Duodenal mucosa (tissue), 2 donors: ENCODE results near the gene FAM219B.
"Not testable (repeated sequence)": the region's sequence is repeated elsewhere in the genome, so short reads cannot be mapped to it uniquely, and the experiment has no call there.

Experiments used
- H3K27ac ChIP-seq: one replicate; pipeline ENCODE4 v1.7.0; 2013; ENCODE audit warnings: low read depth, low read length
- H3K27me3 ChIP-seq, 2 donors: one replicate each; pipeline ENCODE4 v1.7.0; 2013; ENCODE audit warnings: low read length in 2 of 2, control low read depth in 1 of 2; ENCODE audit not compliant: insufficient read depth in 2 of 2, control insufficient read depth in 1 of 2
- H3K36me3 ChIP-seq, 2 donors: one replicate each; pipeline ENCODE4 v1.7.0; 2013; ENCODE audit warnings: low read length in 2 of 2, control low read depth in 1 of 2; ENCODE audit not compliant: insufficient read depth in 2 of 2, control insufficient read depth in 1 of 2
- H3K4me1 ChIP-seq, 2 donors: one replicate each; pipeline ENCODE4 v1.7.0; 2013; ENCODE audit warnings: low read length in 2 of 2, control low read depth in 1 of 2; ENCODE audit not compliant: insufficient read depth in 2 of 2, control insufficient read depth in 1 of 2
- H3K4me3 ChIP-seq, 2 donors: one replicate each; pipeline ENCODE4 v1.7.0; 2013; ENCODE audit warnings: low read length in 2 of 2, low read depth in 1 of 2
- H3K9ac ChIP-seq, 2 donors: one replicate each; pipeline ENCODE4 v1.7.0; 2013; ENCODE audit warnings: low read length in 2 of 2, low read depth in 1 of 2
- H3K9me3 ChIP-seq, 2 donors: one replicate each; pipeline ENCODE4 v1.7.0; 2013; ENCODE audit warnings: low read length in 2 of 2, control low read depth in 1 of 2; ENCODE audit not compliant: control insufficient read depth in 1 of 2

The FAM219B gene

DNA sequence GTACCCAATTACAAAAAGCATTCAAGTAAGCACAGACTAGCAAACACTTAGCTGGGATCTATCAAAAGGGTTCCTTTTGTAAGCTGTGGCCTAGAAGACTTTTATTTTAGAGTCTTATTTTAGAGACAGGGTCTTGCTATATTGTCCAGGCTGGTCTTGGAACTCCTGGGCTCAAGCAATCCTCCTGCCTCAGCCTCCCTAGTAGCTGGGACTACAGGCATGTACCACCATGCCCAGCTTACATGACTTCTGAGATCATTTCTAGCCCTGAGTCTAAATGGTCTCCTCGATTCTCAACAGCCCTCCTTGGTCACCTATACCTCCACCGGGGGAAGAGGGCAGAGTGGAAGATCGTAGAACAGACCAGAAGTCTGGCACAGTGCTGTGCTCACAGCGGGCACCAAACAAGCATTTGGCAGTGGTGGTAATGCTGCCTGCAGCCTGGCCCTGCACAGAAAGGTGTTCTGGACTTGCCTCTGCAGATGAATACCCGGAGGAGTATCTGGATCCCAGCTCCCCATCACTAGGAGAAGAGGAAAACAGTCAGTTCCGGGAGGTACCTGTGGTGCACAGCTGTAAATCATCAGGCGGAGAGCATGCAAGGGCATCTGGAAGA, 2.4 kb downstream of the FAM219B start:
- H3K4me3 ChIP-seq = no peak overlapping the region
- H3K4me1 ChIP-seq = peaks cover 25 to 26% of the 10 kb centered on the region in 2 donors
- peaks cover 35 to 49% of the 10 kb centered on the region in 2 donors for H3K36me3 ChIP-seq
- no peak overlapping the region for H3K27ac ChIP-seq
- H3K9me3 ChIP-seq = no peaks in the 10 kb centered on the region
- no peak overlapping the region for H3K9ac ChIP-seq
- H3K27me3 ChIP-seq = no peaks in the 10 kb centered on the region

DNA sequence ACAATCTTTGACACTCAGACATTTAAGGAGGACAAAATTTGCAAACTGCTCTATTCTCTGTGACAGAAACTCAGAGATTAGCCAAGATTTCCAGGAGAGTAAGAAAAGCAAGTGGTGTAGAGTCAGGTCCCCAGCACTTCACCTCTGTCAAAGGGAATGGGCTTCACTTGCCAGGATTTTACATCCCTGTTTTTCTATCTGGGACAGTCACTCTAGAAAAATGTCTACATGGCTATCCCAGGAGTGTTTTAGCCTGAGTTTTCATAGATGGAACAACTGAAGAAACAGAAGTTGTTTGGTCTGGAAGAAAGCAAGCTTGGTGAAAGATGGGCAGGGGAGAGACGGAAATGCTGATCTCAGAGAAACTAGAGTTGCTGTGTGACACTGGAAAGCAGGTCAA, 3.0 kb downstream of the FAM219B start:
- no peak overlapping the region for H3K4me3 ChIP-seq
- no peaks in the 10 kb centered on the region for H3K9me3 ChIP-seq
- H3K4me1 ChIP-seq = peaks cover 25 to 26% of the 10 kb centered on the region in 2 donors
- H3K36me3 ChIP-seq = peaks cover 35 to 55% of the 10 kb centered on the region in 2 donors
- no peaks in the 10 kb centered on the region for H3K27me3 ChIP-seq
- H3K27ac ChIP-seq = no peak overlapping the region
- H3K9ac ChIP-seq = no peak overlapping the region

DNA sequence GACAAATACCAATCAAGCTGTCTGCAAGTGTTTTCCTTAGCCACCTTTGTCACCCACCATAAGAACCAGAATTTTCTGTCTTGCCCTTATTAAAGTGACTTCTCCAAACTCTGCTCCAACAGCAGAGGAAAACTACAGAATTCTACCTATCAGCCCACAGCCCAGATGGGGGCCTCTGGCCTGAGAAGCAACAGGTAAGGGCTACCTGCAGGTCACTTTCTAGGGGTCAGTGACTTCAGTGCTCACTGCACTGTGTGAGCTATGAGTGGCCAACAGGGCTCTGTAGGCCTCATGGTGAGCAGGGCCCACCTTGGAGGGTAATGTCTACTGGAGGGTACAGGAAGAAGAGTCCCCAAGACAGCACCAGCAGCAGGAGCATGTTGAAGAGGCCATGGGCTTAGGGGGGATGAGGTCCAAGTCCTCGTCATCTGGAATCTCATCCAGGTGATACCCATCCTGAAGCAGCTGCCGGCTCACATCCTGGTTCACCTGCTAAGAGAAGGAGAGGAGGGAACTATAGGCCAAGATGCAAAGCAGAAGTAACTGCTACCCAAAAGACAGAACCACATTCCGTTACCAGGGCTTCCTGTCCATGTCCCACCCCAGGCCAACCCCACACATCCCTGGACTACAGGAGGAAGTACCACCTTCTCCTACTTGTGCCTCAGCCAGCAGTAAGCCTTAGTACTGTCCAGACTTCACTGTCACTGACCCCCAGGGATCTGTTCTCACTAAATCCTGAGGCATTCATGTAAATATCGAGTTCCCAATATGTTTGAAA, 4.2 kb downstream of the FAM219B start:
- H3K4me1 ChIP-seq = peaks cover 23 to 25% of the 10 kb centered on the region in 2 donors
- no peak overlapping the region for H3K27ac ChIP-seq
- H3K36me3 ChIP-seq = peaks cover 35 to 57% of the 10 kb centered on the region in 2 donors
- no peaks in the 10 kb centered on the region for H3K9me3 ChIP-seq
- no peaks in the 10 kb centered on the region for H3K27me3 ChIP-seq
- H3K4me3 ChIP-seq = no peak overlapping the region
- H3K9ac ChIP-seq = peak overlapping the region in 1 of 2 donors; percentile 1

DNA sequence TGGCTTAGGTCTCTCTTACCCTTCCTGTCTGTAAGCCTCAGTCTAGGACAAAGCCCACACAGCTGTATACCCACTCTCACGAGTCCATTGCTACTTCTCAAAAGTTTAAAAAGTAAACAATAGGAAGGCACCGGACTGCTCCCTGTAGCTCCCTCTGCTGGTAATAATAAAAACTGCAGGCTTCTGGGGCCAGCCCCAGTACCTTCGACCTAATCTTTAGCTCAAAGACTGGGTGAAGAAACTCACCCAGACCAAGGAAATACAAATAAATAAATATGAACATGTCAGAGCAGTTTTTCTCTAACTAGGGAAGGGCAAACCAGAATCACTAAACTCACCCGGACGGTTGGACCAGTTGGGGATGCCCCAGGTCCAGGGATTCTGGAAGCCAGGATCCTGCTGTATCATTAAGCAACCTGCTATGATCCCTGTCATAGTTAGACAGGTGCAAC, 5.0 kb downstream of the FAM219B start:
- Histone ChIP-seq H3K4me1 (peaks cover 20% of the 10 kb centered on the region in 2 donors), H3K27me3 (no peaks in the 10 kb centered on the region), H3K9ac (peak overlapping the region in 1 of 2 donors; percentile 35), H3K27ac (no peak overlapping the region), H3K36me3 (peaks cover 38 to 65% of the 10 kb centered on the region in 2 donors), H3K9me3 (no peaks in the 10 kb centered on the region), H3K4me3 (no peak overlapping the region)

DNA sequence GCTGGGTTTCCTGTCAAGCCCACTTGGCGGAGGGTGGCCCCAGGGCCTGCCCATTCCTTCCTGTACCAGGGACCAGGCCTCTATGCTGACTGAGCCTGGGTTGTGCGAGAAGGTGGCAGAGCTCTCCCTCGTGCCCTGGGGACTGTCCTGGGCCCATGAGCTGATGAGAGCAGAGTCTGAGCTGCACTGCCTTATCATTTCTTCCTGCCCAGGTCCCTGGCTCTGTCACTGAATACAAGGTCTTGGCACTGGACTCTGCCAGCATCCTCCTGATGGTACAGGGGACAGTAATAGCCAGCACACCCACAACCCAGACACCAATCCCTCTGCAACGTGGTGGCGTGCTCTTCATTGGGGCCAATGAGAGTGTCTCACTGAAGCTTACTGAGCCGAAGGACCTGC, 9.3 kb downstream of the FAM219B start:
- H3K9ac ChIP-seq = no peak overlapping the region
- H3K36me3 ChIP-seq = peaks cover 29 to 66% of the 10 kb centered on the region in 2 donors

DNA sequence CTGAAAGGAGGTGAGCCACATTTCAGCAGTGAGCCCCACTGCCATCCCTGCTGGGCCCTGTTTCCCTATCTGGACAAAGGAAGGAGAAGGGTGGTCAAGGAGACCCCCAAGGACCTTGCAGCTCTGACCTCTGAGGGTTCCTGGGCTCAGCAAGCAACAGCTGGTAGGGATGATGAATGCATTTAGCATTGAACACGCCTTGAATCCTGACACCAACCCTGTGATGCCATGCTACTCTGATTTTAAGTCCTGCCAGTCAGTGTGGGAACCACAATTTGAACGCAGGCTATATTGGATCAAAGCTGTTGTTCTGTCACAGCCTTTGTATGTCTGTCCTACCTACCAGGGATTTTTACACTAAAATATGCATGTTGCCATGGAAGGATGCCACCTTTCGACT, 10.3 kb downstream of the FAM219B start:
- H3K9me3 ChIP-seq = no peaks in the 10 kb centered on the region
- H3K4me3 ChIP-seq = no peak overlapping the region
- H3K36me3 ChIP-seq = peaks cover 22 to 64% of the 10 kb centered on the region in 2 donors
- H3K4me1 ChIP-seq = peaks cover 21 to 22% of the 10 kb centered on the region in 2 donors
- no peak overlapping the region for H3K9ac ChIP-seq
- no peak overlapping the region for H3K27ac ChIP-seq
- H3K27me3 ChIP-seq = no peaks in the 10 kb centered on the region

More for the DNA sequence above, 9.3 kb downstream of the FAM219B start:
- Histone ChIP-seq H3K27me3 (no peaks in the 10 kb centered on the region), H3K4me1 (peaks cover 18 to 23% of the 10 kb centered on the region in 2 donors), H3K27ac (no peak overlapping the region), H3K9me3 (no peaks in the 10 kb centered on the region), H3K4me3 (no peak overlapping the region)

DNA sequence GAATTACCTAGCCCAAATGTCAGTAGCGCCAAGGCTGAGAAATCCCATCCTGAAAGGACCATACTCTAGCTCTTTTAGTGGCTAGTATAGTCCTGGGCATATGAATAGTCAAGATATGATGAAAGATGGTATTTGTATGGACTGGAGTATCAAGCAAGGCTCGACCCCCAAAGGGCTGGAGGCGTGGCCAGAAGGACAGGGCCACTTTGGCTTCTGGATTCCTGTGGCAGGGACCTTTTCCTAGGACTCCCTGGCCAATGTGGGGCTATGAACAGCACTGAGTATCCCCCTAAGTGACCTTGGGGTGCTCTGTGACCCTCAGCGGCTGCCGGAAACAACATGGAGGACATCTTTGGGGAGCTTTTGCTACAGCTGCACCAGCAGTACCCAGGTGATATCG, 10.8 kb downstream of the FAM219B start:
- peaks cover 17 to 60% of the 10 kb centered on the region in 2 donors for H3K36me3 ChIP-seq
- no peak overlapping the region for H3K9ac ChIP-seq
- no peak overlapping the region for H3K27ac ChIP-seq
- no peaks in the 10 kb centered on the region for H3K27me3 ChIP-seq
- no peak overlapping the region for H3K4me3 ChIP-seq
- H3K4me1 ChIP-seq = peaks cover 23 to 26% of the 10 kb centered on the region in 2 donors
- H3K9me3 ChIP-seq = no peaks in the 10 kb centered on the region

DNA sequence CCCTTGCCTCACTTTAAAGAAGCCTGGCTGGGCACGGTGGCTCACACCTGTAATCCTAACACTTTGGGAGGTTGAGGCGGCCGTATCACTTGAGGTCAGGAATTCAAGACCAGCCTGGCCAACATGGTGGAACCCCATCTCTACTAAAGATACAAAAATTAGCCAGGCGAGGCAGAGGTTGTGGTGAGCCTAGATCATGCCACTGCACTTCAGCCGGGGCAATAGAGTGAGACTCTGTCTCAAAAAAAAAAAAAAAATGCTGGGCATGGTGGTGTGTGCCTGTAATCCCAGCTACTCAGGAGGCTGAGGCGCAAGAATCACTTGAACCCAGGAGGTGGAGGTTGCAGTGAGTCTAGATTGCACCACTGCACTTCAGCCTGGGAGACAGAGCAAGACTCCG, 12.3 kb downstream of the FAM219B start:
- not testable (repeated sequence) for H3K9ac ChIP-seq, H3K4me3 ChIP-seq, H3K27ac ChIP-seq, H3K27me3 ChIP-seq, H3K9me3 ChIP-seq
- peaks cover 7 to 46% of the 10 kb centered on the region in 2 donors for H3K36me3 ChIP-seq
- peaks cover 30 to 36% of the 10 kb centered on the region in 2 donors for H3K4me1 ChIP-seq

DNA sequence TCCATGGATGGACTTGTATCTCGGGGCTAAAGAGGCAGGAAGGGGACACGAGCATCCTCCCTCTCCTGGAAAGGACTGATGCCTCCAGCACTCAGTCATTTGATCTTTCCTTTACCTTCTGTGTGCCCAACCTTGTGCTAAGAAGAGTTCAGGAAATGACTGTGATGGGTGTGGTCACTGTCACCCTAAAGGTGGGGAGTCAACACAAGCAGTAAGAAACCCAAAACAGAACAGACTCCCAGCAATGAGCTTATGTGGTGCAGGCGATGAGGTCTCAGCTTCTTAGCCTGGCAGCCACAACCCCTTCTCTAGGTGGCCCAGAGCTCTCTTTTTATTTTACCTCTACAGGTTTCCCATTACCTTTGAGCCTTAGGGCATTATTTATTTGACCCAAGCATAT, 13.0 kb downstream of the FAM219B start:
- no peaks in the 10 kb centered on the region for H3K27me3 ChIP-seq
- no peak overlapping the region for H3K9ac ChIP-seq
- H3K27ac ChIP-seq = no peak overlapping the region
- H3K4me3 ChIP-seq = no peak overlapping the region
- peaks cover 37 to 40% of the 10 kb centered on the region in 2 donors for H3K4me1 ChIP-seq
- peaks cover 7 to 38% of the 10 kb centered on the region in 2 donors for H3K36me3 ChIP-seq
- H3K9me3 ChIP-seq = no peaks in the 10 kb centered on the region

DNA sequence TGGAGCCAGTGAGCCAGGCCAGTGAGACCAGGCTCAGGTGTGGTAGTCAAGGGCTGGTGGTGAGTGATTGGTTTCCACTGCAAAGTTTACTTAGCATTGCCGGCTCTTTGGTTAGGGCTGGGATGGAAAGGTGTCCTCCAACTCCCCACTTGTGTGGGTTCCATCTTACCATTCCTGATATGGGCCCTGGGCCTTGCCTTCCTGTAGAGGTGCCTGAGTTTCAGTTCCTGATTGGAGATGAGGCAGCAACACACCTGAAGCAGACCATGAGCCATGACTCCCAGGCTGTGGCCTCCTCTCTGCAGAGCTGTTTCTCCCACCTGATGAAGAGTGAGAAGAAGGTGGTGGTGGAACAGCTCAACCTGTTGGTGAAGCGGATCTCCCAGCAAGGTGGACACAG, 13.7 kb downstream of the FAM219B start:
- no peak overlapping the region for H3K27ac ChIP-seq
- H3K4me1 ChIP-seq = peaks cover 37 to 40% of the 10 kb centered on the region in 2 donors
- H3K36me3 ChIP-seq = peaks cover 7 to 38% of the 10 kb centered on the region in 2 donors
- no peak overlapping the region for H3K9ac ChIP-seq
- no peaks in the 10 kb centered on the region for H3K27me3 ChIP-seq
- no peak overlapping the region for H3K4me3 ChIP-seq
- no peaks in the 10 kb centered on the region for H3K9me3 ChIP-seq
